HG03060 (cell line): ENCODE measurements around the gene GRIK4.

ENCODE experiments used
- ATAC-seq: cut with Tn5 transposase; IDR thresholded peaks from one replicate; pipeline ENCODE4 v1.9.1; 2021; ENCODE audit warnings: low read depth, moderate number of reproducible peaks; ENCODE audit not compliant: unreplicated experiment

Gene GRIK4

GRCh38 chr11:120954381-120954780 lies 442.8 kb downstream of the GRIK4 start:
- no peak for ATAC-seq

- no peak for ATAC-seq
These were observed 445.4 kb downstream of the GRIK4 start for GRCh38 chr11:120956710-120957495.

GRCh38 chr11:120958185-120958584 lies 446.6 kb downstream of the GRIK4 start:
- no peak for ATAC-seq

- no peak for ATAC-seq
These were observed 447.6 kb downstream of the GRIK4 start for GRCh38 chr11:120959189-120959588.

GRCh38 chr11:120964857-120965256 lies 453.3 kb downstream of the GRIK4 start:
- ATAC-seq: no peak

- no peak for ATAC-seq
These were observed 455.3 kb downstream of the GRIK4 start for GRCh38 chr11:120966840-120967239.

- ATAC-seq: no peak
These were observed 458.4 kb downstream of the GRIK4 start for GRCh38 chr11:120969993-120970392.

GRCh38 chr11:120971825-120972224 lies 460.3 kb downstream of the GRIK4 start:
- ATAC-seq: no peak

- no peak for ATAC-seq
These were observed 461.1 kb downstream of the GRIK4 start for GRCh38 chr11:120972621-120973020.

GRCh38 chr11:120973501-120973900 lies 462.0 kb downstream of the GRIK4 start:
- ATAC-seq: no peak

- no peak for ATAC-seq
These were observed 462.9 kb downstream of the GRIK4 start for GRCh38 chr11:120974466-120974865.

GRCh38 chr11:120974965-120975364 lies 463.4 kb downstream of the GRIK4 start:
- ATAC-seq: no peak

- ATAC-seq: no peak
These were observed 466.0 kb downstream of the GRIK4 start for GRCh38 chr11:120977266-120978137.

- no peak for ATAC-seq
These were observed 467.2 kb downstream of the GRIK4 start for GRCh38 chr11:120978701-120979100.

- no peak for ATAC-seq
These were observed 474.4 kb downstream of the GRIK4 start for GRCh38 chr11:120985718-120986569.

GRCh38 chr11:120988603-120989002 lies 477.1 kb downstream of the GRIK4 start:
- ATAC-seq: no peak

GRCh38 chr11:120991830-120992686 lies 480.5 kb downstream of the GRIK4 start:
- ATAC-seq: no peak

GRCh38 chr11:120994091-120994859 lies 482.7 kb downstream of the GRIK4 start:
- no peak for ATAC-seq

GRCh38 chr11:120995184-120995583 lies 483.6 kb downstream of the GRIK4 start:
- ATAC-seq: no peak
